HG03045 (cell line): ENCODE results near the gene SBNO2.

Experiments used
- ATAC-seq: cut with Tn5 transposase; IDR thresholded peaks from one replicate; pipeline ENCODE4 v1.9.1; 2021; ENCODE audit warnings: mild to moderate bottlenecking, moderate library complexity; ENCODE audit not compliant: unreplicated experiment

Gene SBNO2

GRCh38 chr19:1168572-1169410, 5.3 kb downstream of the SBNO2 start:
- no peak for ATAC-seq

- no peak for ATAC-seq
Observed at GRCh38 chr19:1167687-1168571, 6.1 kb downstream of the SBNO2 start.

- no peak for ATAC-seq
Observed at GRCh38 chr19:1166872-1167573, 7.0 kb downstream of the SBNO2 start.

- no peak for ATAC-seq
Observed at GRCh38 chr19:1164684-1165531, 9.2 kb downstream of the SBNO2 start.

GRCh38 chr19:1163934-1164683, 10.0 kb downstream of the SBNO2 start:
- ATAC-seq, result no peak

GRCh38 chr19:1163283-1163933, 10.7 kb downstream of the SBNO2 start:
- ATAC-seq, result no peak

- ATAC-seq, result no peak
Observed at GRCh38 chr19:1162404-1163282, 11.4 kb downstream of the SBNO2 start.

- ATAC-seq, result no peak
Observed at GRCh38 chr19:1161716-1162115, 12.4 kb downstream of the SBNO2 start.

GRCh38 chr19:1159864-1160595, 14.0 kb downstream of the SBNO2 start:
- no peak for ATAC-seq

GRCh38 chr19:1158885-1159448, 15.1 kb downstream of the SBNO2 start:
- no peak for ATAC-seq

- ATAC-seq, result no peak
Observed at GRCh38 chr19:1157931-1158884, 15.9 kb downstream of the SBNO2 start.

- no peak for ATAC-seq
Observed at GRCh38 chr19:1156830-1157615, 17.0 kb downstream of the SBNO2 start.

- ATAC-seq, result no peak
Observed at GRCh38 chr19:1156305-1156801, 17.7 kb downstream of the SBNO2 start.

GRCh38 chr19:1155352-1156304, 18.4 kb downstream of the SBNO2 start:
- ATAC-seq, result no peak
